WTC11 (cell line): ENCODE data around the gene GLRX. TPM values are rescaled to one million over a fixed set of nuclear protein-coding genes. Genes with fewer than 3 reads are reported as not detected.

Experiments
- ATAC-seq: fragments of 200-7000 bp; cut with Tn5 transposase; 2 replicates; pipeline ENCODE4 v1.10.0; 2021; ENCODE audit warnings: mild to moderate bottlenecking, moderate library complexity
- CTCF ChIA-PET: fragments of 300-600 bp; sonication (Branson Sonifier 250); formaldehyde crosslinking; loops from one replicate; lab custom pipeline; 2021; ENCODE audit warnings: antibody characterized with exemption; lab: Charles Lee
- POLR2A ChIA-PET: fragments of 350-600 bp; sonication (Branson Sonifier 250); formaldehyde crosslinking; loops from one replicate; lab custom pipeline; 2021; ENCODE audit warnings: antibody characterized with exemption; lab: Charles Lee
- DNase-seq: peaks from one replicate; pipeline ENCODE4 v3.0.0; 2021; ENCODE audit warnings: low spot score
- H3K27ac Mint-ChIP-seq: 2 replicates; pipeline ENCODE4 v1.8.0; 2021; ENCODE audit warnings: mixed read lengths
- H3K27me3 Mint-ChIP-seq: 2 replicates; pipeline ENCODE4 v1.8.0; 2021; ENCODE audit warnings: low read depth, mild to moderate bottlenecking, moderate library complexity, mixed read lengths
- H3K36me3 Mint-ChIP-seq: 2 replicates; pipeline ENCODE4 v1.8.0; 2021; ENCODE audit warnings: mixed read lengths
- H3K4me1 Mint-ChIP-seq: 2 replicates; pipeline ENCODE4 v1.8.0; 2022; ENCODE audit warnings: mixed read lengths
- H3K4me3 Mint-ChIP-seq: 2 replicates; pipeline ENCODE4 v1.8.0; 2021; ENCODE audit warnings: mild to moderate bottlenecking, moderate library complexity, mixed read lengths
- H3K9me3 Mint-ChIP-seq: 2 replicates; pipeline ENCODE4 v1.8.0; 2021; ENCODE audit warnings: mixed read lengths
- ATF2 ChIP-seq: sonication (generic); formaldehyde crosslinking; IDR thresholded peaks from 2 replicates; pipeline ENCODE4 v1.8.1; 2022; ENCODE audit warnings: low read depth, missing genetic modification reagents, borderline replicate concordance
- ATF6 ChIP-seq: sonication (generic); formaldehyde crosslinking; IDR thresholded peaks from 2 replicates; pipeline ENCODE4 v1.8.1; 2023; ENCODE audit warnings: mild to moderate bottlenecking, missing genetic modification reagents
- CDX4 ChIP-seq: fragments of 250-450 bp; sonication (Bioruptor Pico); IDR thresholded peaks from 2 replicates; pipeline ENCODE4 v1.9.0; 2021; ENCODE audit warnings: moderate library complexity, mild to moderate bottlenecking, inconsistent platforms, borderline replicate concordance
- FOXK1 ChIP-seq: sonication (generic); formaldehyde crosslinking; IDR thresholded peaks from 2 replicates; pipeline ENCODE4 v1.8.0; 2022; ENCODE audit warnings: mild to moderate bottlenecking, moderate library complexity, missing genetic modification reagents
- FOXP4 ChIP-seq: sonication (generic); formaldehyde crosslinking; IDR thresholded peaks from 2 replicates; pipeline ENCODE4 v1.8.0; 2022; ENCODE audit warnings: mild to moderate bottlenecking, missing genetic modification reagents
- NFATC4 ChIP-seq: fragments of 250-450 bp; sonication (Bioruptor Pico); IDR thresholded peaks from 2 replicates; pipeline ENCODE4 v1.9.0; 2021; ENCODE audit warnings: mild to moderate bottlenecking
- OVOL2 ChIP-seq: fragments of 250-450 bp; sonication (Bioruptor Pico); IDR thresholded peaks from 2 replicates; pipeline ENCODE4 v1.9.0; 2021; ENCODE audit warnings: mild to moderate bottlenecking, borderline replicate concordance
- PRRX2 ChIP-seq: fragments of 250-450 bp; sonication (Bioruptor Pico); IDR thresholded peaks from 2 replicates; pipeline ENCODE4 v1.8.0; 2021; ENCODE audit warnings: mild to moderate bottlenecking
- RORB ChIP-seq: fragments of 250-450 bp; sonication (Bioruptor Pico); IDR thresholded peaks from 2 replicates; pipeline ENCODE4 v1.9.0; 2021; ENCODE audit warnings: mild to moderate bottlenecking
- SOX15 ChIP-seq: fragments of 250-450 bp; sonication (Bioruptor Pico); IDR thresholded peaks from 2 replicates; pipeline ENCODE4 v1.9.0; 2021; ENCODE audit warnings: mild to moderate bottlenecking
- STAT6 ChIP-seq: sonication (generic); formaldehyde crosslinking; conservative IDR thresholded peaks from 2 replicates; pipeline ENCODE4 v1.8.1; 2023; ENCODE audit warnings: mild to moderate bottlenecking, low read depth, missing genetic modification reagents, moderate library complexity
- ZNF121 ChIP-seq: sonication (generic); formaldehyde crosslinking; IDR thresholded peaks from 2 replicates; pipeline ENCODE4 v1.8.0; 2023; ENCODE audit warnings: missing genetic modification reagents
- total RNA-seq: library from RNA; stranded (reverse); gene quantifications from 3 replicates; pipeline ENCODE4 v1.2.3, GENCODE V29; 2021
- TF ChIP-seq, protein P1 (sequence below): sonication (generic); formaldehyde crosslinking; IDR thresholded peaks from 2 replicates; pipeline ENCODE4 v1.8.1; 2022; ENCODE audit warnings: mild to moderate bottlenecking, moderate library complexity, missing genetic modification reagents
- TF ChIP-seq, protein P2 (sequence below): sonication (generic); formaldehyde crosslinking; IDR thresholded peaks from 2 replicates; pipeline ENCODE4 v1.8.1; 2022; ENCODE audit warnings: low read depth, mild to moderate bottlenecking, moderate library complexity, missing genetic modification reagents, borderline replicate concordance
- TF ChIP-seq, protein P3 (sequence below): sonication (generic); formaldehyde crosslinking; IDR thresholded peaks from 2 replicates; pipeline ENCODE4 v1.8.1; 2023; ENCODE audit warnings: mild to moderate bottlenecking, missing genetic modification reagents, moderate library complexity
- TF ChIP-seq, protein P4 (sequence below): fragments of 250-450 bp; sonication (Bioruptor Pico); conservative IDR thresholded peaks from 2 replicates; pipeline ENCODE4 v1.9.0; 2021; ENCODE audit warnings: mild to moderate bottlenecking
- TF ChIP-seq, protein P5 (sequence below): sonication (generic); formaldehyde crosslinking; IDR thresholded peaks from 2 replicates; pipeline ENCODE4 v1.8.1; 2022; ENCODE audit warnings: missing genetic modification reagents, borderline replicate concordance

Gene GLRX
- total RNA-seq, 1 experiment from 2014 or later, result 15.9 TPM

- TF ChIP-seq ZNF121 (CRISPR knock-in tag), result no peak
- TF ChIP-seq, protein P1, sequence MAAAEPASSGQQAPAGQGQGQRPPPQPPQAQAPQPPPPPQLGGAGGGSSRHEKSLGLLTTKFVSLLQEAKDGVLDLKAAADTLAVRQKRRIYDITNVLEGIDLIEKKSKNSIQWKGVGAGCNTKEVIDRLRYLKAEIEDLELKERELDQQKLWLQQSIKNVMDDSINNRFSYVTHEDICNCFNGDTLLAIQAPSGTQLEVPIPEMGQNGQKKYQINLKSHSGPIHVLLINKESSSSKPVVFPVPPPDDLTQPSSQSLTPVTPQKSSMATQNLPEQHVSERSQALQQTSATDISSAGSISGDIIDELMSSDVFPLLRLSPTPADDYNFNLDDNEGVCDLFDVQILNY, result no peak
- no peak for TF ChIP-seq ATF2
- TF ChIP-seq PRRX2 (CRISPR knock-in tag), result no peak
- TF ChIP-seq, protein P2, sequence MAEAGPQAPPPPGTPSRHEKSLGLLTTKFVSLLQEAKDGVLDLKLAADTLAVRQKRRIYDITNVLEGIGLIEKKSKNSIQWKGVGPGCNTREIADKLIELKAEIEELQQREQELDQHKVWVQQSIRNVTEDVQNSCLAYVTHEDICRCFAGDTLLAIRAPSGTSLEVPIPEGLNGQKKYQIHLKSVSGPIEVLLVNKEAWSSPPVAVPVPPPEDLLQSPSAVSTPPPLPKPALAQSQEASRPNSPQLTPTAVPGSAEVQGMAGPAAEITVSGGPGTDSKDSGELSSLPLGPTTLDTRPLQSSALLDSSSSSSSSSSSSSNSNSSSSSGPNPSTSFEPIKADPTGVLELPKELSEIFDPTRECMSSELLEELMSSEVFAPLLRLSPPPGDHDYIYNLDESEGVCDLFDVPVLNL (CRISPR knock-in tag), result no peak
- TF ChIP-seq NFATC4 (CRISPR knock-in tag), result no peak
- TF ChIP-seq, protein P3, sequence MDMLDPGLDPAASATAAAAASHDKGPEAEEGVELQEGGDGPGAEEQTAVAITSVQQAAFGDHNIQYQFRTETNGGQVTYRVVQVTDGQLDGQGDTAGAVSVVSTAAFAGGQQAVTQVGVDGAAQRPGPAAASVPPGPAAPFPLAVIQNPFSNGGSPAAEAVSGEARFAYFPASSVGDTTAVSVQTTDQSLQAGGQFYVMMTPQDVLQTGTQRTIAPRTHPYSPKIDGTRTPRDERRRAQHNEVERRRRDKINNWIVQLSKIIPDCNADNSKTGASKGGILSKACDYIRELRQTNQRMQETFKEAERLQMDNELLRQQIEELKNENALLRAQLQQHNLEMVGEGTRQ (CRISPR knock-in tag), result no peak
- no peak for TF ChIP-seq RORB (CRISPR knock-in tag)
- no peak for TF ChIP-seq FOXK1 (CRISPR knock-in tag)
- TF ChIP-seq ATF6, result no peak
- TF ChIP-seq, protein P4, sequence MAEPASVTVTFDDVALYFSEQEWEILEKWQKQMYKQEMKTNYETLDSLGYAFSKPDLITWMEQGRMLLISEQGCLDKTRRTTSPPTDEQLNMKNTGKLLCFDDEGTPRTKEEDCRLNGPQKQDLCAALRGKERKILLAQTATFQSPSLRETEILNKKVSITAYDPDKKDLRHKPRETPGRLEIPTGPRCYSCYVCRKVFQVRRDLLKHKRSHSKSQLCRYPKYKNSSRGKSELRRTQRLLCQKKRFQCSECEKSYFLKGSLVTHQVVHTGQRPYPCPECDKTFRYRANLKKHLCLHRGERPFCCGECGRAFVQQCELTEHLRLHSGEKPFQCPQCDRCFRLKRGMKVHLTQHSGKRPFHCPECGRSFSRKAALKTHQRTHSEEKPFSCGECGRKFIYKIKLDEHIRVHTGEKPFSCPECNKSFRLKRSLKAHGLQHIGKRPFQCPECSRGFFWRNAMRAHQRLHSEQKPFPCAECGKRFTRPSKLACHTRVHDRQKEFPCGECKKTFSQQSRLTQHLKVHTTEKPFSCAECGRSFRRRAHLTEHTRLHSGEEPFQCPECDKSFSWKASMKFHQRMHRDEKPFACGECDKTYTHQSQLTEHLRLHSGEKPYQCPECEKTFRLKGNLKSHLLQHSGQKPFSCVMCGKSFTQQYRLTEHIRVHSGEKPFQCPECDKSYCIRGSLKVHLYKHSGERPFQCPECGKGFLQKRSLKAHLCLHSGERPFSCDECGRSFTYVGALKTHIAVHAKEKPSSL (CRISPR knock-in tag), result no peak
- TF ChIP-seq FOXP4, result no peak
- ChIA-PET CTCF (interaction anchor here (0.8 to 3.2 kb wide), 2 partner anchors 27 to 46 kb away, joined by 3 to 11 read pairs; no protein-coding TSS in a partner anchor), POLR2A (interaction anchor here (0.6 kb wide), 1 partner anchor 52 kb away, joined by 3 read pairs; no protein-coding TSS in a partner anchor)
- DNase-seq, result no peak
- Mint-ChIP-seq H3K4me1 (peaks cover 46% of the 10 kb centered on the region), H3K27me3 (no peaks in the 10 kb centered on the region), H3K36me3 (no peaks in the 10 kb centered on the region), H3K4me3 (no peak overlapping the region), H3K27ac (no peak overlapping the region), H3K9me3 (peaks cover 12% of the 10 kb centered on the region)
- no peak for ATAC-seq
These were observed 14.4 kb downstream of the GLRX start for GRCh38 chr5:95808013-95808685.

GRCh38 chr5:95806687-95807086 lies 15.8 kb downstream of the GLRX start:
- POLR2A ChIA-PET, result no interaction called here
- TF ChIP-seq STAT6 (CRISPR knock-in tag), result no peak
- no peak for TF ChIP-seq NFATC4 (CRISPR knock-in tag)
- TF ChIP-seq, protein P5, sequence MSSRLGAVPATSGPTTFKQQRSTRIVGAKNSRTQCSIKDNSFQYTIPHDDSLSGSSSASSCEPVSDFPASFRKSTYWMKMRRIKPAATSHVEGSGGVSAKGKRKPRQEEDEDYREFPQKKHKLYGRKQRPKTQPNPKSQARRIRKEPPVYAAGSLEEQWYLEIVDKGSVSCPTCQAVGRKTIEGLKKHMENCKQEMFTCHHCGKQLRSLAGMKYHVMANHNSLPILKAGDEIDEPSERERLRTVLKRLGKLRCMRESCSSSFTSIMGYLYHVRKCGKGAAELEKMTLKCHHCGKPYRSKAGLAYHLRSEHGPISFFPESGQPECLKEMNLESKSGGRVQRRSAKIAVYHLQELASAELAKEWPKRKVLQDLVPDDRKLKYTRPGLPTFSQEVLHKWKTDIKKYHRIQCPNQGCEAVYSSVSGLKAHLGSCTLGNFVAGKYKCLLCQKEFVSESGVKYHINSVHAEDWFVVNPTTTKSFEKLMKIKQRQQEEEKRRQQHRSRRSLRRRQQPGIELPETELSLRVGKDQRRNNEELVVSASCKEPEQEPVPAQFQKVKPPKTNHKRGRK (CRISPR knock-in tag), result no peak
- TF ChIP-seq OVOL2 (CRISPR knock-in tag), result no peak
- no peak for TF ChIP-seq CDX4
- TF ChIP-seq SOX15, result no peak
- no peak for TF ChIP-seq ZNF121 (CRISPR knock-in tag)

More at GRCh38 chr5:95806687-95807086, 15.8 kb downstream of the GLRX start:
- Mint-ChIP-seq H3K9me3 (peaks cover 12% of the 10 kb centered on the region), H3K27ac (no peak overlapping the region), H3K4me3 (no peak overlapping the region), H3K36me3 (no peaks in the 10 kb centered on the region), H3K4me1 (peaks cover 37% of the 10 kb centered on the region), H3K27me3 (no peaks in the 10 kb centered on the region)
- CTCF ChIA-PET, result interaction anchor here (3.2 kb wide), 1 partner anchor 26 kb away, joined by 11 read pairs; no protein-coding TSS in a partner anchor
- ATAC-seq (no peak), DNase-seq (no peak)
